ELF-1 (cell line): ENCODE data around the gene MYO7A.

Source experiments
- DNase-seq: peaks from one replicate; pipeline ENCODE4 v3.0.0-alpha.2; 2016; ENCODE audit warnings: low read depth, low spot score

The MYO7A gene

DNA sequence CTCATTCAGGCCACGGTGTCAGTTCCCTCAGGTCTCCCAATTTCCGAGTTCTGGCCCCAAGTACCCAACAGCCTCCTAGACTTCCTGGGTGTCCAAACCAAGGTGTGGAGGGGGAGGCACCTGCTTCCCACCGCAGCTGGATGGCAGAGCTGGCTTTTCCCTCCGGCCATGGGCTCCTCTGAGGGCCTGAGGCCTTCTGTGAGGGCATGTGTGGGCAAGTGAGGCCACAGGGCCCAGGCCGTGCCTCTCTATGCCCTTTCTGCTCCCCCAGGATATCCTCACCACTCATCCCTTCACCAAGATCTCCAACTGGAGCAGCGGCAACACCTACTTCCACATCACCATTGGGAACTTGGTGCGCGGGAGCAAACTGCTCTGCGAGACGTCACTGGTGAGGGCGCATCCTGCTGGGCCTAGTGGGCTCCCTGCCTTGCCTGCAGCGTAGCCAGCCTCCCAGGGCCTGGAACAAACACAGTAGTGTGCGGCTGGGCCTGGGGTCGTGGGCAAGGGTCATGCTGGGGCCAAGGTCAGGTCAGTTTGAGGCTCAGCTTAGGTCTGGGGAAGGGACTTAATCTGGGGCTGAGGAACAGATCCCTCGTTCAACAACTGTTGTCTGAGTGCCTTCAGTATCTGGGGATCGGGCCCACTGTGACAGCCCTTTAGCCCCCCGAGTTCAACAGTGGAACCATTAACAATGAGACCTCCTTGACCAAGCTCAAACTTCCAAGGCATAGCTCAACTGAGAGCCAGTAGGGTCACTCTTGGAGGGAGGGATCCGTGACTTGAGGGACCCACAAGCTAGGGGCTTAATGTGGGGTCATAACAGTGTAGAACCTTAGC lies 85.8 kb downstream of the MYO7A start:
- no peak for DNase-seq

DNA sequence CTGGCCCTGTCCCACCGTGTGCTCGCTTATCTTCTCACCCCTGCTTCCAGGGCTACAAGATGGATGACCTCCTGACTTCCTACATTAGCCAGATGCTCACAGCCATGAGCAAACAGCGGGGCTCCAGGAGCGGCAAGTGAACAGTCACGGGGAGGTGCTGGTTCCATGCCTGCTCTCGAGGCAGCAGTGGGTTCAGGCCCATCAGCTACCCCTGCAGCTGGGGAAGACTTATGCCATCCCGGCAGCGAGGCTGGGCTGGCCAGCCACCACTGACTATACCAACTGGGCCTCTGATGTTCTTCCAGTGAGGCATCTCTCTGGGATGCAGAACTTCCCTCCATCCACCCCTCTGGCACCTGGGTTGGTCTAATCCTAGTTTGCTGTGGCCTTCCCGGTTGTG lies 86.5 kb downstream of the MYO7A start:
- DNase-seq: no peak

DNA sequence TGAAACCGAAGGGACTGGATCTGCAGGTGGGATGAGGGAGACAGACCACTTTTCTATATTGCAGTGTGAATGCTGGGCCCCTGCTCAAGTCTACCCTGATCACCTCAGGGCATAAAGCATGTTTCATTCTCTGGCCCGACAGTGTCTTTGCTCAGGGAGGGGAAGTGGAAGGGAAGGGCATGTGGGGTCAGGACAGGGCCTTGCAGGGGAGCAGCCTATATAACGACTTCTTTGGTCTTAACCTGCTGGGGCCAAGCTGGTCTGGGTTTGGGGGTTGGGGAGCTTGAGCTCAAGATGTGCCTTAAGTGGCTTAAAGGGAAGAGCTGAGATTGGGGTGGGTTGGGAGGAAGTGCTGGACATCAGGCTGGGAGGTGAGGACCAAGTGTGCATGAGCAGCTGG lies 87.1 kb downstream of the MYO7A start:
- no peak for DNase-seq

DNA sequence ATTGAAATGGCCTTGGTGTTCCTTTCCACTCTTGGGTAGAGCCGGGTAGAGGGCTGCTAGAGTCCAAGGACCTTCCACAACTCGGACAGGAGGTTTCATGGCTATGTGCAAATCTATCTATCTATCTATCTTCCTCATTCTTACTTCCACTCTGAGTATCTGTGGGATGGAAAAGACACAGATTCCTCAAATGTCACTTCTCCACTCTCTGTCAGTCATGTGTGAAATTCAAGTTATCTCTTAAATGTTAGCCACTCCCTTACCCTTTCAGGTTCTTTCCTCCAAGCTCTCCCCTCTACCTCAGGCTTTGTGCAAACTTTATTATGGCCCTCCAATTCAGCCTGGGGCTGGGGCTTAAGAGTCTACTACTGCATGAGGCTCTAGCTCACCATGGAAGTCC lies 89.1 kb downstream of the MYO7A start:
- no peak for DNase-seq

DNA sequence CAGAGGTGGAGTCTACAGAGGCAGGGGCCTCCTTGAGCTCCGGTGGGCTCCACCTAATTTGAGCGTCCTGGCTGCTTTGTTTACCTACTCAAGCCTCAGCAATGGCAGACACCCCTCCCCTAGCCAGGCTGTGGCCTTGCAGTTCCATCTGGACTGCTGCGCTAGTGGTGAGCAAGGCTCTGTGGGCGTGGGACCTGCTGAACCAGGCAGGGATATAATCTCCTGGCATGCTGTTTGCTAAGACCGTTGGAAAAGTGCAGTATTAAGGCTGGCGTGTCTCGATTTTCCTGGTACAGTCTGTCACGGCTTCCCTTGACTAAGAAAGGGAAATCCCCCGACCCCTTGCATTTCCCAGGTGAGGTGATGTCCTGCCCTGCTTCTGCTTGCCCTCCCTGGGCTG lies 95.8 kb downstream of the MYO7A start:
- no peak for DNase-seq

DNA sequence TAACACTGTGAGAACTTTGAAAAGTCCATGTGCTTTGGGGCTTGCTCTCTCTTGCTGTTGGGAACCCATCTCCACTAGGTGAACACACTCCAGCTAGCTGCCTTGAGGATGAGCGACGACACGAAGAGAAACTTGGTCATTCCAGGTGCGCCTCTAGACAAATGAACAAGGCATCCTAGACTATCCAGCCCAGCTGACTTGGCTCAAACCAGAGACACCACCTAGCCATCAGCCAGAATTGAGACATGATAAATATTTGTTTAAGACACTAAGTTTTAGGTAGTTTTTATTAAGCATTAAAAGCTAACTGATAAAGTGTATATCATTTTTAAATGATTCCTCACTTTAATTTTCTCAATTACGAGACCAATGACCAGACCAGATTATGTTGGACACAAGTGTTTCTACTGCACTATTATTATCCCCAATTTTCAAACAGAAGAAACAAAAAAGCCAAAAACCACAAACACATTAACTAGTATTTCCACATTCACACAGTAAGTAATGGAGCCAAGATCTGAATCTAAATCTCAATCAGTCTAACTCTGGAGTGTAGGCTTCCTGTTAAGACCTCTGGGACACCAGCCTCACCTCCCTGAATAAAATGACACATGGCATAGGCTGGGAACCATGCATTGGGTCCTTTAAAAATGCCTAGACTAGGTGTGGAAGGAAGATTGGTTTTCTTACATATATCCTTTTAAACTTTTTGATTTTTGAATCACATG lies 103.0 kb downstream of the MYO7A start:
- no peak for DNase-seq

DNA sequence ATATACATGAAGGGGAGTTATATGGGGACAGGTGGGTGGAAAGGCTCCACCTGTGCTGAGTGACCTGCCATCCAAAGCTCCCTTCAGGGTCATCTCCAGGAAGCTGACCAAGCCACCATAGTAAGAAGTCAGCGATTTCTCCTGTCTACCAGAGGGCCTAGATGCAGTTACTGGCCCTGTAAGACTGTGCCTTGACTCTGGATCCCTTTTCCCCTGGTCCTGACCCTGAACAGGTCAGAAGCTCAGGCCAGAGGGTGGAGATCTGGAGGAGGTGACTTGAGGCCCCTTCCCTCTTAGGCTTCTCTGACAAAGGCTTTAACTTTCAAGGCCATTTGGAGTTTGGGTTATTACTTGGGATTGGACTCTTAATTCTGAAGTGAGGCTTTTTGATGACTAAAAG lies 103.8 kb downstream of the MYO7A start:
- DNase-seq: no peak

DNA sequence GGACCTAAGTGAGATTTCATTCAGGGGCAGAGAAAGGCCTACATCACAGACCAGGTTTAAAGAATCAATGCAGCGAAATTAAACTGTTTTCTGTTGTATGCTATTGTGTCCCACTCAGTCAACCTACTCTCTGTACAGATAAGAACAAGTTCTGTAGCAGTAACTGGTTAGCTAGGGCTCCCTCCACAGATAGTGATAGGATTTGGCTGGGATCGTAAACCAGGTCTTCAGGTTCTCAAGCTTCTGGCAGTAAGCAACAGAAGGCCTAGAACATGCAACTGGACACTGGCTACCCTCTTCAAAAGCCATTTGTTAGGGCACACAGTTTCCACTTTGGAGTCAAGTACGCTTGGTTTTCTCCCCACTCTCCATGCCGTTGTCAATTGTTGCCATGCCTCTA lies 104.2 kb downstream of the MYO7A start:
- DNase-seq: no peak

DNA sequence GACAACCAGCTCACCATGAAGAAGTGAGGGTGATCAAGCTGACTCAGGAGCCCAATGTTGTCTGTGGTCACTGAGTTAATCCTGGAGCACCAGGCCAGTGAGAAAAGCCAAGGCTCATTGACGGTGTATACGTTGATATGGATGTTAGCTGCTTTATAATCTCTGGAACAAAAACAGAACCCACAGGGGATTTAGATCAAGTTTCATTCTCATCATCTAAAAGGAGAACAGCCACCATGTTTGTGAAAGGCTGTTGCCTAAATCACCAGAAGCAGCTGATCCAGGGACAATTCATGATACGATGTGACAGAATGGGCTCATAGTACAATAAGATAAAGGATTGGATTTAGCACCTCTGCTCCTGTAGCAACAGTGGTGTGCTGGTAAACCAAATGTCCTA lies 105.0 kb downstream of the MYO7A start:
- DNase-seq: no peak

DNA sequence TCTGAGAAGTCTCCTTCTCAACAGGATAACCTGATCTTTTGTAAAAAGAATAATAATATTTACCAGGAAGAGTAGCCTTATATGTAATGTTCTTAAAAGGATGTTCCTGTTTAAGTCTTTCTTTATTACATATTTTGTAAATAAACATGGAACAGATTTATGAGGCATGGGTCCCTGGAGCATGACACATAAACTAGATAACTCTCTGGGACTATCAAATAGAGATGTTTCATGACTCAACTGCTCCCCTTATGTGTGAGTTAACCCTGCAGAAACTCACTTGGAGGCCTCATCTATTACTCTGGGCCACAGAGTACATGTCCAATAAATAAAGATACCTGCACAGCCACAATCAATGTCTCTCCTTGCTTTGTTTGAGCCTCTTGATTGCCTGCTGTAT lies 108.9 kb downstream of the MYO7A start:
- no peak for DNase-seq

DNA sequence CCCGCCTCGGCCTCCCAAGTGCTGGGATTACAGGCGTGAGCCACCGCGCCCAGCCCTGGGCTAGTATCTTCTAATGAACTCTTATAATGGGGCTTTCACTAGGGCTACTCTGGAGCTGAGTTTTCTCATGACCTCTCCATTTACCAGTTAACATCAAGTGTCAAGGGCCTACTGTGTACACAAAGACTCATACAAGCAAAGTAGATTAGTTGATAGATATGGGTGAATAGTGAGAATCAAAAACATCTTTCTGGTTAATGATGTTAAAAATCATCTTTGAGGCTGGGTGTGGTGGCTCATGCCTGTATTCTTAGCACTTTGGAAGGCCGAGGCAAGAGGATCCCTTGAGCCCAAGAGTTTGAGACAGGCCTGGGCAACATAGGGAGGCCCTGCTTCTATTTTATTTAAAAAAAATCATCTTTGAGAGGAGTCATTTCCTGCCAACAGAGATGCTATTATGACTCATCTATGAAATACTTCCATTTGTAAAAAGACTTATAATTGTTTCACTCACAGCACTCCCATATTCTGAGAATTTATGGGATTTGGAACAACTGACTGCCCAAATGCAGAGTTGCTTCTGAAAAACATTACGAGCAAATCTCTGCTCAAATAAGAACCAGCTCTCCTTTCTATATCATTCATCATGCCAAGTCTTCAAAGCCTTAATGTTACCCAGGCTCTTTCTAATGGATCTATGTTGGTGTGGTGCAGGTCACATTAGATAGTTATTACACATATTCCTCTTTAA lies 116.4 kb downstream of the MYO7A start:
- no peak for DNase-seq

DNA sequence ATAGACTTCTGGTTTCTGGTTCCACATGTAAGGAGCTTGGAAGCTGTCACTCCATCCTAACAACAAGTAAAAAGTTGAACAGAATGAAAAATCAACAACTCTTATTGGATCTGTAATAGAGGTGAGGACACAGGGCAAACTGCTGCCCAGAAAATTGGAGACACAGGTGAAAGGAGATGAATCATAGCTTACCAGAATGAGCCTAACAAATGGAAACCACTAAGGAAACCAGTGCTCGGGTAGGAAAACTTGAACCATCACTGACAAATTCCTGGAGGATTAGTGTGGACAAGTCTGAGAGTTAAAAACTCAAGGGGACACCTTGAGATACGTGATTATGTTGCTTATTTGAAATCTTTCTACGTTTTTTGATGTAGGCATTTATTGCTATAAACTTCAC lies 121.4 kb downstream of the MYO7A start:
- no peak for DNase-seq

DNA sequence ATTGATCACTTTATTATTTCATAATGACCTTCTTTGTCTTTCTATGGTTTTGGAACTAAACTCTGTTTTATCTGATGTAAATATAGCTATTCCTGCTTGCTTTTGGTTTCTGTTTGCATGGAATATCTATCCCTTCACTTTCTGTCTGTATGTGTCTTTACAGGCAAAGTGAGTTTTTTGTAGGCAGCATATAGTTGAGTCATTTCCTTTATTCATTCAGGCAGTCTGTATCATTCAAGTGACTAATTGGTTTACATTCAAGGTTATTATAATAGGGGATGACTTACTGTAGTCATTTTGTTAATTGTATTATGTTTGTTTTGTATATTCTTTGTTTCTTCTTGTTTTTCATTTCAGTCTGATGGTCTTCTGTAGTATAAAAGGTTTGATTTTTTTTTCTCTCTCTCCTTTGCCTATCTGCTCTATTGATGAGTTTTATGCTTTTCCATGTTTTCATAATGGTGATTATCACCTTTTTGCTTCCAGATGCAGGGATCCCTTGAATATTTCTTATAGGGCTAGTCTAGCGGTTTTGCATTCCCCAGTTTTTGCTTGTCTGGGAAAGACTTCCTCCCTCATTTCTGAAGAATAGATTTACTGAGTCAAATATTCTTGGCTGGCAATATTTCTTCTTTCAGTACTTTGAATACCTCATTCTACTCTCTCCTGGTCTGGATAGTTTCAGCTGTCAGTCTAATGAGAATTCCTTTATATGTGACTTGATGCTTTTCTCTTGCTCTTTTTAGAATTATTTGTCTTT lies 123.0 kb downstream of the MYO7A start:
- no peak for DNase-seq

DNA sequence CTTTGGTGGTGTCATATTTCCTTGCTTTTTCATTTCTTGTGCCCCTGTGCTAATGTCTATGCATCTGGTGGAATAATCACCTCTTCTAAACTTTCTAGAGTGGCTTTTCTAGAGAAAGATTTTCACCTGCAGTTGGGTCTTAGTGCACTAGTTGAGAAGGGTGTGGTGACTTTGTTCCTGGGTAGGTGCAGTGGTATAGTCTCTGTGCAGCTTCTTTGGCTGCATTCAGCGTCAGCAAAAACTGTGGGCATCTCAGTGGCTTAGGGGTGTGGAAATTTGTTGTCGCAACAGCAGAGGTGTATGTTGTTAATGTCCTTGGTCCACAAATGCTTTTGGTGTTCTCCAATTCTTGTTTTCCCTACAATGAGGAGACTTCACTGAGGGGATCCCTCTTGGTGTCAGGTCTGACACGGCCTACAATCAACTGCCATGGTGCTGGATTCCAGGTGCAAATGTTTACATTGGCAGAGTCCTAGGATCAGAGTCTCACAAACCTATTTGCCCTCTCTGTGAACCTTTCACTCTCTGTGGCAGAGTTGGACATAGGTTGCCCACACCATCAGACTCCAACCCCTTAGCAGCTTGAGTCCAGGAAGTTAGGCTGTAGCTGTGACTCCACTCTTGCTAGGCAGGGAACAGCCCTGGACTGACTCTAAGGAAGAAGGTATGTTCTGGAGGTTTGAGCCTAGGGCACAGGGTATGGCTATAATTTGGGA lies 124.7 kb downstream of the MYO7A start:
- no peak for DNase-seq

DNA sequence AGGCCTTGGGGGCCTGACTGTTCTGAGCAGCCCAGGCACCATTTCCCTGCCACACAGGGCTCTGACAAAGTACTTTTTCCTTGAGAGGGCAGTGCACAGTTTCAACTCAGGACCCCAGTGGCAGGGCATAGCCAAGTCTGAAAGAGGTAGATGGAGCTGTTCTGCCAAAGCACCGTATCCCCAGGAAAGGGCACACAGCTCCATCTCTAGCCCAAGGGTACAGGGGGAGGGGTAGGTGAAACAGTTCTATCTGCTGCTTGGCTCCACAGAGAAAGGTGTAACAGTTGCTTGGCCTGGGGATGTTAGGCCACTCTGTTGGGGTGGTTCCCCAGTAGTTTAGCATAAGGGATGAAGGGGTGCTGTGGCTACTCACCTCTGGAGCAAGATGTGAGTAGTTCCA lies 125.6 kb downstream of the MYO7A start:
- no peak for DNase-seq

DNA sequence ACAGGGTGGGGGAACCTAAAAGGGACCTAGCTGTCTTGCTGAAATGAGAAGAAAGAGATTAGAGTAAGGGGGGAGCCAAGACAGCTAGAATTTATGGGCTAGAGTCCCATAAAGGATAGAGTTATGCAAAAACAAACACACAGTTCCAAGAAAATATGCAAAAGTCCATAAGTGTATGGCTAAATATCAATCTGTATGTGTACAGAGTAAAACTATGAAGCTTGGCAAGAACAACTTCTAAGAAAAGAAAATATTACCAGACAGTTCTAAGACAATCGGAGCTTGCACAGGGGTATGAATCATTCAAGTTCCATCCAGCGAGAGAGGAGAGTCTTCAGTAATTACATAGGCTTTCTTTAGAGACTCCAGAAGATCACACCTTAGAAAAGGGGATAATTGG lies 131.6 kb downstream of the MYO7A start:
- no peak for DNase-seq

DNA sequence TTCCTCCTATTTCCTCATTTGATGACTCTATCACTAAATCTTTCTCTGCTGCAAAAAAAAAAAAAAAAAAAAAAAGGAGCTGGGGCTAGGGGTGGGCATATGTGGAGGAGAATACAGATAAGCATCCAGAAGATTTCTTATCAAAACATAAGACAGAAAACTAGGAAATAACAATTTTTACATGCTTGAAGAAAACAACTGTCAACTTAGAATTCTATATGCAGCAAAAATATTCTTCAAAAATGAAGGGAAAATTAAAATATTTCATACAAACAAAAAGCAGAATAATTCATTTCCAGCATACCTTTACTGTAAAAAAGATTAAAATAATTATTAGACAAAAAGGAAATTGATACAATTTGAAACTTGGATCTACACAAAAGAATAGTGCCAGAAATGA lies 134.8 kb downstream of the MYO7A start:
- no peak for DNase-seq
